ENCODE data around the gene SARS2.

DNA sequence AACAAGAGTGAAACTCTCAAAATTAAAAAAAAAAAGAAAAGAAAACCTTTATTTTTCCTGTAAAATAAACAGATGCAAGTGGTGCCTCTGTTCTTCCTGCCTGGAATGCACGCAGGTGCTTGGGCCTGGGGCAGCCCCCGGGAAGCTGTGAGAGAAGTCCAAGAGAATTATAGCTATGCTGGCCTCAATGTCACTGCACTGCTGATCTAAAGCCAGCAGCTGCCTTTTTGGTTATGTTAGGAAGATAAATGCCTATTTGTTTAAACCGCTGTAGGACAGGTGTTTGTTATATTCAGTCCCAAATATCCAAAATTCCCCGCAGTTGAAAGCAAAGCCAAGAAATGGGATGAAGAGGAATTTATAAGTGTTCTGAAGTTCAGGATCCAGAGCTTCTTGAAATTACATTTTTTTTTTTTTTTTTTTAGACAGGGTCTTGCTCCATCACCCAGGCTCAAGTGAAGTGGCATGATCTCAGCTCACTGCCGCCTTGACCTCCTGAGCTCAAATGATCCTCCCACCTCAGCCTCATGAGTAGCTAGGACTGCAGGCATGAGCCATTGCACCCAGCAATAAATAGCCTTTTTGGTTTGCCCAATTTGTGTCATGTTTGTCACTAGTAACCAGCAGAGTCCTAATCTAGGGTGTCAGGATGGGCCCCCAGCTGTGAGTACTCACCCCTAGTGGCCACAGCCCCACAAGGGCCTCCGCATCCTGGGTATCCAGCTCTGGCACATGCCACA lies 54.7 kb downstream of the SARS2 start:
- TF ChIP-seq PAX5 (IDR thresholded peaks at IDR 0.05; ENCODE audit: insufficient read depth, low read length, severe bottlenecking) = no peak
- TF ChIP-seq POLR2A (IDR thresholded peaks at IDR 0.05; ENCODE audit: low read depth, low read length) = no peak
- TF ChIP-seq POLR2AphosphoS5 (IDR thresholded peaks at IDR 0.05; ENCODE audit: low read depth, low read length) = no peak
- TF ChIP-seq TAF1 (IDR thresholded peaks at IDR 0.05; ENCODE audit: low read depth, low read length) = no peak
- TF ChIP-seq SPI1 (IDR thresholded peaks at IDR 0.05; ENCODE audit: low read depth, low read length) = no peak
